ENCODE measurements around the gene HPD.
A peak's percentile ranks its signal among the peaks of the same experiment; 100 is the strongest.

HPD gene

GRCh38 chr12:121814429-121815119 is 44.1 kb downstream of the HPD start:
- no peak for DNase-seq (ENCODE audit: low read depth)
- H3K4me3 ChIP-seq (ENCODE audit: low read length), result no peak overlapping the region
- no peak for TF ChIP-seq CTCF (IDR thresholded peaks at IDR 0.05; ENCODE audit: insufficient read depth, low read depth, low read length, missing control alignments)

GRCh38 chr12:121813951-121814350 is 44.7 kb downstream of the HPD start:
- no peak for DNase-seq (ENCODE audit: low read depth)
- H3K4me3 ChIP-seq (ENCODE audit: low read length), result no peak overlapping the region
- no peak for TF ChIP-seq CTCF (IDR thresholded peaks at IDR 0.05; ENCODE audit: insufficient read depth, low read depth, low read length, missing control alignments)

GRCh38 chr12:121812921-121813896 is 45.5 kb downstream of the HPD start:
- TF ChIP-seq CTCF (IDR thresholded peaks at IDR 0.05; ENCODE audit: insufficient read depth, low read depth, low read length, missing control alignments), result no peak
- peak; percentile 48 for DNase-seq (ENCODE audit: low read depth)
- peak overlapping the region; percentile 70 for H3K4me3 ChIP-seq (ENCODE audit: low read length)

- DNase-seq (ENCODE audit: low read depth), result peak; percentile 81
- H3K4me3 ChIP-seq (ENCODE audit: low read length), result peak overlapping the region; percentile 70
- no peak for TF ChIP-seq CTCF (IDR thresholded peaks at IDR 0.05; ENCODE audit: insufficient read depth, low read depth, low read length, missing control alignments)
Observed at GRCh38 chr12:121812320-121812871, 46.3 kb downstream of the HPD start.

- H3K4me3 ChIP-seq (ENCODE audit: low read length), result peak overlapping the region; percentile 70
- peak; percentile 55 for DNase-seq (ENCODE audit: low read depth)
- TF ChIP-seq CTCF (IDR thresholded peaks at IDR 0.05; ENCODE audit: insufficient read depth, low read depth, low read length, missing control alignments), result peak; percentile 45
Observed at GRCh38 chr12:121811434-121812319, 47.0 kb downstream of the HPD start.

GRCh38 chr12:121810833-121811433 is 47.7 kb downstream of the HPD start:
- no peak for DNase-seq (ENCODE audit: low read depth)
- TF ChIP-seq CTCF (IDR thresholded peaks at IDR 0.05; ENCODE audit: insufficient read depth, low read depth, low read length, missing control alignments), result no peak
- H3K4me3 ChIP-seq (ENCODE audit: low read length), result peak overlapping the region; percentile 70
